ENCODE measurements around the gene KLHL15.

DNA sequence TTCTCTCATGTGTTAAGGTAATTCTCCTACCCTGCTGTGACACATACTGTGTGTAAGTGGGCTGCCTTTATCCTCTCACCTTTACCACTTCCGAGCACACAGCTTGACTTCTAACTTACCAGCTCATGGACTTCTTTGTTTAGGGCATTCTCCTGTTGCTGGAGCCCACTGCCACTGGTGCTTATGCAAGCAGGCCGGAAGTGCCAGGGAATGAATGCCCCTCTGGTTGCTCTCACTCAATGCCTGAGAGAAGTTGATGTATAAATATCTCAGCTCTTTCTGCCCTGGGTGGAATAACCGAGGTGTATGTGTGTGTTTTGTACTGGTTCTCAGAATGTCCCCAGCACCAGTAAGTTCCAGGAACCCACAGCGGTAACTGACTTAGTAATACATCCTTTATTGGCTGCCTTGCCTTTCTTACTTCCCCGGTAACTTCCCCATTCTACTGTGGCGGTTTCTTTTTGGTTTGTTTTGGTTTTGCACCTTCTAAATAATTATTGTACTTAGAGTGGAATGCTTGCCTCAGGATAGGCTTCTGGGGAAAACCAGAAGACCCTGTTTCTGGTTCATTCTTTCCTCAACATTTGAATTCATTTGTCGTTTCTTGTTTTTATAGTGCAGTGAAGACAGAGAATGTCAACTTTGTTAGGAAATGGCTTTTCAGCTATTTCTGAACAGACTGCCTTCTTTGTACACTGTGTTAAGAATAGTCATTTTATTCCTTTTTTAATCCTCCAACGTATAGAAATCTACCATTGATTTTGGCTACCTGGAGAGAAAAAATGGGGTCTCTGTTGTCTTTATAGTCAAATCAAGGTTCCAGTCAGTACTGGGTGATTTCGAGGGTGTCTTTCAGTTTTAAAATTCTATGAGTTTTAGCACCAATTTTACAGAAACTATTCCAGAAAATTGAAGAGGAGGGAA is 73.7 kb downstream of the KLHL15 start:
- TF ChIP-seq ZFP41 (CRISPR knock-in tag; IDR thresholded peaks at IDR 0.05; ENCODE audit: borderline replicate concordance) (no peak), ZNF207 (IDR thresholded peaks at IDR 0.05; ENCODE audit: borderline replicate concordance) (no peak)

Measured in HepG2 (cell line).